Measurements from ENCODE around the gene LPCAT1.

Gene LPCAT1

DNA sequence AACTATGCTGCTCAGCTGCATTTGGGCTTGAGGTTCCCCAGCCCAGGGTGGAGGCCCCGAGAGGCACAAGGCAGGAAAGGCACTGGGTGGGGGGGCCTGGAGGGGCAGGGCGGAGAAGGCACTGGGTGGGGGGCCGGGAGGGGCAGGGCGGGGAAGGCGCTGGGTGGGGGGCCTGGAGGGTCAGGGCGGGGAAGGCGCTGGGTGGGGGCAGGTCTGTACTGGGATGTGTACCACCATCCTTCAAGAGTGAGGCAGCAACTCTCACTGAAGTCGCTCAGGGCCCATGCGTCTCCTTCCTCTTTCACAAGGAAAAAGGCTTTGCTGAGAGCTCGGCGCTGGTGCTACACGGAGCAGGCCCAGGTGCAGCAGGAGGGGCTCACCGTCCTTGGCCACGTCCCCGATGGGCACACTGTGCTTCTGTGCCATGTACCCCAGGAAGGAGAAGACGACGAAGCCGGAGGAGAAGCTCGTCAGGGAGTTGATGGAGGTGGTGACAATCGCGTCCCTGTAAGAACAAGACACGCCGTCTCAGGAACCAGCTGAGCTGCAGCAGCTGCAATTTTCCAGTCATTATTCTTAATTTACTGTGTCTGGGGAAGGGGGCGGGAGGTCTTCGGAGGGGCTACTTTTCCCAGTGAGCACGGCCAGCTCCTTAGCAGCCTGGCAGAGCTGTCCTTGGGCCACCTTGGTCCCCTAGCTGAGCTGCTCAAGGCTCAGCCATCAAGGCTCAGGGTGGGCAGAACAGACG is 109.3 kb downstream of the LPCAT1 start:
- DNase-seq: peak in 3 of 56 donors; percentile 4 to 11 (median 6)

GRCh38 chr5:1413611-1414241 is 110.0 kb downstream of the LPCAT1 start:
- no peak for DNase-seq

- DNase-seq: no peak
Observed at GRCh38 chr5:1413211-1413610, 110.5 kb downstream of the LPCAT1 start.

DNA sequence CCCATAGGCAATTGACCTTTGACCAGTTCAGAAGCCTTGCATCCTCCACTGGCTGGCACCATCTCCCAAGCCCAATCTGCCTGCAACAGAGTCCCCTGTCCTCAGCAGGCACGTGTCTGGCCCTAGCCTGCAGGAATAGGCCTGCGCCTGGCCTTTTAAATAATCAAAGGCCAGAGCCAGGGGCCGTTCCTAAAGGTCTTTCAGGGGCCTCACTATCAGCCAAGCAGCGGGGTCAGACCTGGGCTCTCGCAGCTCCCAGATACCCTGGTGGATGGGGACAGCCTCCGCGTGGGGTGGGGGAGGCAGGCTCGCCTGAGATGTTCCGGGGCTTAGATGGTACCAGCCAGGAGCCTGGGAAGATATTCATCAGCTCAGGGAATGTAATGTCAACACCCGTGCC is 111.1 kb downstream of the LPCAT1 start:
- no peak for DNase-seq

GRCh38 chr5:1412163-1412562 is 111.6 kb downstream of the LPCAT1 start:
- no peak for DNase-seq
